Activated CD8-positive, alpha-beta memory T cell treated with anti-CD3 and anti-CD28 coated beads for 24 hours (primary cell): ENCODE results near the gene UMOD.
A peak's percentile ranks its signal among the peaks of the same experiment; 100 is the strongest.
"Not testable (repeated sequence)": the region's sequence is repeated elsewhere in the genome, so short reads cannot be mapped to it uniquely, and the experiment has no call there.

Experiments
- DNase-seq: peaks from one replicate; pipeline ENCODE4 v3.0.0-alpha.2; 2020

The UMOD gene

DNA sequence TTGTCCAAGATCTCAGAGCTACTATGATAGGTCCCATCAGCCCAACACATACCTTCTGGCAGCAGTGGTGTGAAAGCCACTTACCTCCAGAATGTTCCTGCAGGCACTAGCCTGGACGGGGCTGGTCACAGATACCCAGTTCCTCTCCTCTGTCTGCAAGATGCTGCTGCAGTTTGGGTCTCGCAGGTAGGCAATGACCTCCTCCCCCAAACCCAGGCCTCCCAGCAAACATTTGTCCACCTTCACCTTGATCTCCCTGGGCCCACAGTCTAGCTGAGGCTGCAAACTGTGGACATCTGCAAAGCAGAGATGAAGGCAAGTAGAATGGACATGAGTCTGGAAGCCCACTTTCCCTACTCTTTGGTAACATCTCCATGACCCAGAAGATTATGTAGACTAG is 32.3 kb downstream of the UMOD start:
- no peak for DNase-seq

DNA sequence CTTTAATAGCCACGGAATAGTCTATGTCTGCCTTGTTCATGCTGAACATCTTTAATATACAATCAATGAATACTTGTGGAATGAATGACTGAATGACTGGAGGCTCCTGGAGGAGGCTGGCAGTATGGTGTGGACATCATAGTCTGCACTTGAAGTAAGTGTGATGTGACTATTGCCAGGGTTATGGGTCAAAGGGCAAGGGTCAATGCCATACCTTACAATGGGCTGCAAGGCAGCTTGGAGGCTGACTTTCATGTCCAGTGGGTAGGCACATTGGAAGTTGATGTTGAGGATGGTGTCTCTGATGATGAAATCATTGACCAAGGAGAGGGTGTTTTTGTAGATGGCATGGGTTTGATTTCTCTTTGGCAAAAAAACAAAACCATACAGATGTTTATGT is 33.1 kb downstream of the UMOD start:
- no peak for DNase-seq

DNA sequence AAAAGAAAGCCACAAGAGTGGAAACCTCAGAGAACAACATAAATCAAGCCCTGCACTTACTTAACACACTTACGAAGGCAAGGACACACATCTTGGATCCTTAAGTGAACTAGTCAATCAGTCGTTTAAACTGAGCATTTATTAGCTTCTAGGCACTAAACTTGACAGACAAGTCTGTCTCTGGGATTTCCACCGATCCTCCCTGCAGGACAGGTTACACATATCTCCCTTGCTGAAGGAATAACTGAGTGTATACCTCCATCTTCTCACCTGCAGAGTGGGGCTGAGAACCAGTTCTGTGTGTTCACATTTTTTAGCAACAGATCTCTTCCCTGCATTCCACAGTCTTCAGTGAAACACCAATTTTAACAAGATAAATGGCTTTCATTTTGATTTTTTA is 34.1 kb downstream of the UMOD start:
- DNase-seq: no peak

GRCh38 chr16:20318006-20318405 is 34.5 kb downstream of the UMOD start:
- no peak for DNase-seq

GRCh38 chr16:20317117-20317516 is 35.4 kb downstream of the UMOD start:
- DNase-seq: no peak

- DNase-seq: no peak
Measured at GRCh38 chr16:20316715-20317114, 35.8 kb downstream of the UMOD start.

DNA sequence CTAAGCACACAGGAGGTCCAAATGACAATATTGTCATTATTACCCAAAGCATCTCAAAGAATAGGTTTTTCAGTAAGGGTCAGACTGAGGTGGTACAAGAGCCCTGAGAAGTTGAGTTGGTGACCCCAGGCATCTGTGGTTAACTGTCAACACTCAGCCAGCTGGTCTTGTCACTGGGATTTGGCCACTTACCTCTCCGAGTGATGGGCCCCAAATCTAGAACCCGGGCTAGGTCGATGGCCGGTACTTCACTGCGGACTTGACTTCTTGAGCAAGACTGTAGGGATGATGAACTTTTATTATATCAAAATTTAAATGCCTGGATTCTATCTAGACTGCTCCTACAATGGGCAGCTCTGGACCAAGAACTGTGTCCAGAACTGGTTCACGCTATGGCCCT is 36.8 kb downstream of the UMOD start:
- no peak for DNase-seq

GRCh38 chr16:20314575-20314974 is 37.9 kb downstream of the UMOD start:
- no peak for DNase-seq

DNA sequence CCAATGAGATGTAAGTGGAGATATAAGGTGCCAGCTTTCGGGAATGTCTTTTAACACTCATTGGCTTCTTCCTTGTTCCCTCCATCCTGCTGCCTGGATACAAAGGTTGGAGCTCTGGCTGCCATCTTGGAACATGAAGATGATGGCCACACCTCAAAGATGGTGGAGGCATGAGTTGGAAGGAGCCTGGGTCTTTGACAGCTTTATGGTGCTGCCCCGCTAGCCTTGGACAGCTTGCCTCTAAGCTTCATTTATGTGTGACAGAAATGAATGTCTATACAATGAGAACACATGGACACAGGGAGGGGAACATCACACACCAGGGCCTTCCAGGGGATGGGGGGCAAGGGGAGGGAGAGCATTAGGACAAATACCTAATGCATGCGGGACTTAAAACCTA is 38.8 kb downstream of the UMOD start:
- no peak for DNase-seq

GRCh38 chr16:20312536-20313095 is 39.9 kb downstream of the UMOD start:
- DNase-seq: not testable (repeated sequence)

- DNase-seq: no peak
Measured at GRCh38 chr16:20311548-20311947, 41.0 kb downstream of the UMOD start.

GRCh38 chr16:20310421-20311395 is 41.8 kb downstream of the UMOD start:
- no peak for DNase-seq

- no peak for DNase-seq
Measured at GRCh38 chr16:20309786-20310185, 42.7 kb downstream of the UMOD start.

DNA sequence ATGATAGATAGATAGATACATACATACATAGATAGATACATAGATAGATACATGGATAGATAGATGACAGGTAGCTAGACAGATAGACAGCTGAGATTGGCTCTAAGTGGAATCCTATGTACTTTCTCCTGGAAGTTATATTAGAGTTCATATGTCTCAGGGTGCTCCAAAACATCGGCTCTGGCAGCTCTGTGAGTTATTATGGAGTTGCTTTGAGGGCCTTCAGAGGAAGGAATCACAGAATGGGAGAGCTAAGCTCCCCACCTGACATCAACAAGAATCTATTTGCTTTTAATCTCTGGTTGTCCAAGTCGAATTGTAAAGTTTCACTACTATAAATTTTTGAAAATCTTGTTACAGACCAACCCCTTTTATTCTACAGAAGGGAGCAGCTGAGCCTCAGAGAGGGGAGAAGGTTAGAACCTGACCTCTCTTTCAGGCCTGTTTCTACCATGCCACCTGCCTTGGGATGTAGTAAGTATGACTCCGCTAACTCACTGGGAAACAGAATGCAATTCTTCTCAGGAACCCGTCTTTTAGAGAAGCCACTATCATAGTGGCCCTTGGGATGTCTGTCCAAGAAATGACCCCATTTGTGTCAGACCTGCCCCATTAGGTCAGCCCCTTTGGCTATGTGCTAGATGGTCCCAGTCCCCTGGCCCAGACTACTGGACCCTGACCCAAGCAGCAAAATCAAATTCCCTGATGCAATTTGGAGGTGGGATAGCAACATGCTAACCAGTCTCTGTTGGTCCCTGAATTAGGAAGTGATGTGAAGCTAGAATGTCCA is 43.5 kb downstream of the UMOD start:
- no peak for DNase-seq

GRCh38 chr16:20308266-20308665 is 44.2 kb downstream of the UMOD start:
- DNase-seq: no peak

- no peak for DNase-seq
Measured at GRCh38 chr16:20307791-20308190, 44.7 kb downstream of the UMOD start.

DNA sequence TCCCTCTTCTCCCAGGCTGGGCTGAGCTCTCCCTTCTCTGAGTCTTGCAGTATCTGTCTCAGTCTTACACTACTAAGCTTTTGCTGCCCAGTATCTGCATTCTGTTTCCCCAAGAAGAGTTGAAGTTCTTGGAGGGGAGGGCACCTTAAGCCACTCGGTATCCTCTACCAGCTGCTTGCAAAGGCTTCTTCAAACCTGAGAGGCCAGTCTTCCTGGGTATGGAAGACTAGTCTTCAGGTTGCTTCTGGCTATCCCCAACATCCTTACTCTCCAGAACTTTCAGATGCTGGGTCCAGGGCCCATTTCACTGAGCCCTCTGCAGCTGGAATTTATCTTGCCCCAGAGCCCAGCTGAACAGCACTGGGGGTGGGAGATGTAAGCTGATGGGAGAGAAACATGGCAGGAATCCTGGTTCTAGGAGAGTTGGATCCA is 45.3 kb downstream of the UMOD start:
- DNase-seq: no peak

DNA sequence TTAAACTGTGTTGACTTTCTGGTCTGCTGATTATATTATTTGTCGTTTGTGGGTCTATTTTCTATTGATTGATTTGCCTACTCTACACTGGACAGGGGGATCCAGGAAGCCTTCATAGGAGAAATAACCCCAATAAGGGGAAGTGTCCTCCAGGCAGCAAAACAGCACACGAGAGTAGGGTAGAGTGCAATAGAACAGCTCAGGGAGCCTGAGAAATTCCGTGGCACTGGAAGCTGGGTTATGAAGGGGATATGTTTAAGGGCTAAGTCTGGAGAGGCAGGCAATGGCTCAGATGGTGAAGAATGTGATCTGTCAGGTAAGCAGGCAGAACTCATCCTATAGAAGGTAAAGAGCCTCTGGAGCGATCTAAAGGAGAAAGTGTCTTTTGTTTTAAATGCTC is 46.1 kb downstream of the UMOD start:
- no peak for DNase-seq

GRCh38 chr16:20303012-20303411 is 49.5 kb downstream of the UMOD start:
- no peak for DNase-seq

- no peak for DNase-seq
Measured at GRCh38 chr16:20302389-20302788, 50.1 kb downstream of the UMOD start.

DNA sequence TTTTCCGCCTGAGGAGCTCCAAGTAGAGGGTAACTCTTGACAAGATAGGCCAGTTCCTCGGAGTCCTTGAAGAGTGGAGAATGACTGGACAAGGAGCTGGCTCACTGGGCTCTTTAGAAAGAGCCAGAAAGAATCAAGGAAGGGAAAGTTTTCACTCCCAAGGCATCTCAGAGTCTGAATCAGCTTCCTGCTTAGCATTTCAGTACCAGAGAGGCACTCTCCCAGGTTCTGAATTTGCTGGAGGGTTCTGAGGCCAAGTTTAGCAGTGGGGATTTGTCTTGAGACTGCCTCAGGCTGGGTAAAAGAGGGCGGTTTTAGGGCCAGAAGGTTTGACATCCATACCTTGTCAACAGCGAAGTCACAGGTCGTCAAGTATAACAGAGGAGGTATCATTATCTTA is 50.7 kb downstream of the UMOD start:
- no peak for DNase-seq

GRCh38 chr16:20300312-20301097 is 52.0 kb downstream of the UMOD start:
- peak; percentile 58 for DNase-seq

DNA sequence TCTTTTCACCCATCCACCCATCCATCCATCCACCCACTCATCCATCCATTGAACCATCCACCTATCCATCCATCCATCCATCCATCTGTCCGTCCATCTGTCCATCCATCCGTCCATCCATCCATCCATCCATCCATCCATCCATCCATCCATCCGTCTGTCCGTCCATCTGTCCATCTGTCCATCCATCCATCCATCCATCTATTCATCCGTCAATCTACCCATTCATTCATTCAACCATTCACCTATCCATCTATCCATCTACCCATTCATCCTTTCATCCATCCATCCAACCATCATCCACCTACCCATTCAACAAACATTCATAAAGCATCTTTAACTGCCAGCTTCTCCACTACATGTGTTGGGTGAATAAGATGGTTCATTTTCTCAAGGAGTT is 54.1 kb downstream of the UMOD start:
- DNase-seq: no peak
